C4-2B (cell line): ENCODE data around the gene ALDH16A1.

ENCODE experiments used
- H3K27ac ChIP-seq: fragments of 450-650 bp; 2 replicates; pipeline ENCODE4 v1.5.1; 2017
- ZFX ChIP-seq: fragments of 450-650 bp; IDR thresholded peaks from 2 replicates; pipeline ENCODE4 v1.6.1; 2017
- TF ChIP-seq, protein P1 (sequence below): fragments of 450-650 bp; conservative IDR thresholded peaks from 2 replicates; pipeline ENCODE4 v1.5.1; 2017; ENCODE audit warnings: mild to moderate bottlenecking

Gene ALDH16A1

DNA sequence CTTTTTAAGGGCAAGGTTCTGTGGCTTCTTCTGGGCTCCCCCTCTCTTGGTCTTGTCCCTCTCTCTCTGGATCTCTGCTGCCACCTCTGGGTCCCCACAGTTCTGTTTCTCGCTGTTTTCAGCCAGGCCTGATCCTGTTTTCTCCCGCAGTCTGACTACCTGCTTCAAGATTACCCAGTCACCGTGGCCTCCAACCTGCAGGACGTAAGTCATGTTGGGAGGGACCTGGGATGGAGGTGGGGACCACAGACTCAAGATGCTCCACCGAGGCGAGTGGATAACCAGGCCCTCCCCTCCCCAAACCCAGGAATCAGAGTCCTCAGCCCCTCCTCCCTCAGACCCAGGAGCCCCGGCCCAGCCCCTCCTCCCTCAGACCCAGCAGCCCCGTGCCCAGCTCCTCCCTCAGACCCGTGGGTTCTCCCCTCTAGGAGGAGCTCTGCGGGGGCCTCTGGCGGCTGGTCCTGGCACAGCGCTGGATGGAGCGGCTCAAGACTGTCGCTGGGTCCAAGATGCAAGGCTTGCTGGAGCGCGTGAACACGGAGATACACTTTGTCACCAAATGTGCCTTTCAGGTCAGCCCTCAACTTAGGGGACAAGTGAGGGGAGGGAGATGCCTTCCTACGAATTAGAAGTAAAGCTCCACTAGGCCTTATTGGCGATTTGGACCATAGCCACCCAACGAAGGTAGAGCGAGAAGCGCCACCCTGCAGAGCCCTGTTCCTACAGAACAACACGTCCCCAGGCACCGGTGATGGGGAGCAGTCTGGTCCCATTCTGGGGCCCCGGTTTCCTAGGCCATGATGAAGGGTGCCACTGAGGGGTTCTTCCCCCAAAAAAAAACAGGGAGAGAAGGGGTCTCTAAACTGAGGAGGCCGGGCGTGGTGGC lies 23.2 kb downstream of the ALDH16A1 start:
- H3K27ac ChIP-seq = no peak overlapping the region
- no peak for TF ChIP-seq ZFX
- TF ChIP-seq, protein P1, sequence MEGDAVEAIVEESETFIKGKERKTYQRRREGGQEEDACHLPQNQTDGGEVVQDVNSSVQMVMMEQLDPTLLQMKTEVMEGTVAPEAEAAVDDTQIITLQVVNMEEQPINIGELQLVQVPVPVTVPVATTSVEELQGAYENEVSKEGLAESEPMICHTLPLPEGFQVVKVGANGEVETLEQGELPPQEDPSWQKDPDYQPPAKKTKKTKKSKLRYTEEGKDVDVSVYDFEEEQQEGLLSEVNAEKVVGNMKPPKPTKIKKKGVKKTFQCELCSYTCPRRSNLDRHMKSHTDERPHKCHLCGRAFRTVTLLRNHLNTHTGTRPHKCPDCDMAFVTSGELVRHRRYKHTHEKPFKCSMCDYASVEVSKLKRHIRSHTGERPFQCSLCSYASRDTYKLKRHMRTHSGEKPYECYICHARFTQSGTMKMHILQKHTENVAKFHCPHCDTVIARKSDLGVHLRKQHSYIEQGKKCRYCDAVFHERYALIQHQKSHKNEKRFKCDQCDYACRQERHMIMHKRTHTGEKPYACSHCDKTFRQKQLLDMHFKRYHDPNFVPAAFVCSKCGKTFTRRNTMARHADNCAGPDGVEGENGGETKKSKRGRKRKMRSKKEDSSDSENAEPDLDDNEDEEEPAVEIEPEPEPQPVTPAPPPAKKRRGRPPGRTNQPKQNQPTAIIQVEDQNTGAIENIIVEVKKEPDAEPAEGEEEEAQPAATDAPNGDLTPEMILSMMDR = no peak; the same call in 1 of the 2 replicates

DNA sequence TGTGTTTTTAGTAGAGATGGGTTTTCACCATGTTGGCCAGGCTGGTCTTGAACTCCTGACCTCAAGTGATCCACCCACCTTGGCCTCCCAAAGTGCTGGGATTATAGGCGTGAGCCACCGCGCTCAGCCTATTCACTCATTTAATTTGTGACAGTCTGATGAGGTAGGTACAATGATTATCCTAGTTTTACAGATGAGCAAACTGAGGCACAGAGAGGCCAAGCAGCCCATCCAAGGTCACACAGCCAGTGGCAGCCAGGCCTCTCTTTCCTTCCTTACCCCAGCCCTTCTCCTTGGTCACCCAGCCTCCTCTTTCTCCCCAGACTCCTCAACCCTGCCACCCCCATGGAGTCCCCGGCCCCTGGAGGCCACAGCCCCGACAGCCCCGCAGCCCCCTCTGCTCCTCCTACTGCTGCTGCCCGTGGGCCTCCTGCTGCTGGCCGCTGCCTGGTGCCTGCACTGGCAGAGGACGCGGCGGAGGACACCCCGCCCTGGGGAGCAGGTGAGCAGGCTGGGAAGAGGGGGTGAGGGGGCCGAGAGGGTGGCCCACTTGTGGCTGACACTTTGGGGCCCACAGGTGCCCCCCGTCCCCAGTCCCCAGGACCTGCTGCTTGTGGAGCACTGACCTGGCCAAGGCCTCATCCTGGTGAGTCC lies 27.1 kb downstream of the ALDH16A1 start:
- H3K27ac ChIP-seq = no peak overlapping the region
- TF ChIP-seq, protein P1 = no peak
- TF ChIP-seq ZFX = no peak

DNA sequence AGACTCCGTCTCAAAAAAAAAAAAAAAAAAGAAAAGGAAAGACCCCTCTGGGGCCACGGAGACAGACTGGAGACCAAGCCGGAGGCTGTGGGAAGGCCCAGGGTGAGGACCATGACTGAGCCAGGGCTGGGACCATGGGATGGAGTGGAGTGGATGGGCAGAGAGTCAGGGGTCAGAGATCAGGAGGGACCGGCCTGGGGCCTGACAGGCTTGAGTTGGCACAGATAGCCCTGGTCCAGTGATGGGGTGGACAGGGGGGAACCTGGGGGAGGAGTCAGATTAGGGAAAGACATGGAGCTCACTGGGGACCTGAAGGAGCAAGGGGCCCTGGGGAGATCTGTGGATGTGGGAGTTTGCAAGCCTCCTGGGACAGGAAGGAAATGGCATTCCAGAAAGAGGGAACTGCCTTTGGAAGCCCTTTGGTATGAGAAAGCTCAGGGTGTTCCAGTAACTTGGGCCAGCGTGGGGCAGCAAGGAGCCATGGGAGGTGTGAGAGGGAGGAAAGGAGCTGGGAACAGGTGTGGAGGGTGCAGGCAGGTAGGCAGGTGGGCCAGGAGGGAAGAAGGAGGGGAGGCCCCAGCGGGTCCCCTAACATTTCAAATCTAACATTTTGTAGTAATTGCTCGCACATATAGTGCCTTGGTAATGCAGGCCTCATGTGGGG lies 28.1 kb downstream of the ALDH16A1 start:
- no peak for TF ChIP-seq ZFX
- TF ChIP-seq, protein P1 = no peak
- no peak overlapping the region for H3K27ac ChIP-seq

DNA sequence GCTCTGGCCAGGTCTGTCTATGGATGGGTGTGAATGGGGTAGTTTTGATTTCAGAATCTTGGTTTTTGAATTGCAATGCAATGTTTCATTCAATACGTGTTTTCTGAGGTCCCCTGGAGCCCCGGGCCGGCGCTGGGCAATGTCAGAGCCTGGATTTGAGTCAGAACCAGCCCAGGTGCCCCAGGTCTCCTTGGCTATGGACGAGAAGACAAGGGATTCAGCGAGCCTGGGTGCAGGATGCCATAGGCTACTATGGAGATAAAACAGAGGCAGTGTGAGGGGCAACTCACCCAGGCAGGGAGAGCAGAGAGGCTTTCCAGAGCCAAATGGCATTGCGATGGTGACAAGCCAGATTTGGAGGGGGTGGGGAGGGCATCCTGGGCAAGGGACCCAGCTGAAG lies 33.2 kb downstream of the ALDH16A1 start:
- TF ChIP-seq, protein P1 = no peak
- TF ChIP-seq ZFX = no peak
- no peak overlapping the region; the same call in 1 of the 2 replicates for H3K27ac ChIP-seq

DNA sequence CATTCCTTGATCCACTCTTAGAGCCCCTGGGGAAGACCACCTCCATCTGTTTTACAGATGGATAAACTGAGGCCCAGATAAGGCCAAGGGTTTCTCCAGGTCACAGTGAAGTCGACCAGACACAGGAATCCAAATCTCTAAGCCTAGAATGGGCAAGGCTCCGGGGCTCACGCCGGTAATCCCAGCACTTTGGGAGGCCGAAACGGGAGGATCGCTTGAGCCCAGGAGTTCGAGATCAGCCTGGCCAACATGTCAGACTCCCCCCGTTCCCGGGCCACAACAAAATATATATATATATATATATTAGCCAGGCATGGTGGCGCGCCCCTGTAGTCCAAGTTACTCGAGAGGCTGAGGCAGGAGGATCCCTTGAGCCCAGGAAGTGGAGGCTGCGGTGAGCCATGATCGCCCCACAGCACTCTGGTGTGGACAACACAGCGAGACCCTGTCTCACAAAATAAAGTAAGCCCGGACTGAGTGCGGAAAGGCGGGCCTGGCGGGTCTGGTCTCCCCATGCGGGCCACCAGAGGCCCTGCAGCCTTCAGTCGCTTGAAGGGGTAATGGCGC lies 33.8 kb downstream of the ALDH16A1 start:
- no peak for TF ChIP-seq ZFX
- TF ChIP-seq, protein P1 = no peak
- peak overlapping the region; percentile 97 for H3K27ac ChIP-seq

DNA sequence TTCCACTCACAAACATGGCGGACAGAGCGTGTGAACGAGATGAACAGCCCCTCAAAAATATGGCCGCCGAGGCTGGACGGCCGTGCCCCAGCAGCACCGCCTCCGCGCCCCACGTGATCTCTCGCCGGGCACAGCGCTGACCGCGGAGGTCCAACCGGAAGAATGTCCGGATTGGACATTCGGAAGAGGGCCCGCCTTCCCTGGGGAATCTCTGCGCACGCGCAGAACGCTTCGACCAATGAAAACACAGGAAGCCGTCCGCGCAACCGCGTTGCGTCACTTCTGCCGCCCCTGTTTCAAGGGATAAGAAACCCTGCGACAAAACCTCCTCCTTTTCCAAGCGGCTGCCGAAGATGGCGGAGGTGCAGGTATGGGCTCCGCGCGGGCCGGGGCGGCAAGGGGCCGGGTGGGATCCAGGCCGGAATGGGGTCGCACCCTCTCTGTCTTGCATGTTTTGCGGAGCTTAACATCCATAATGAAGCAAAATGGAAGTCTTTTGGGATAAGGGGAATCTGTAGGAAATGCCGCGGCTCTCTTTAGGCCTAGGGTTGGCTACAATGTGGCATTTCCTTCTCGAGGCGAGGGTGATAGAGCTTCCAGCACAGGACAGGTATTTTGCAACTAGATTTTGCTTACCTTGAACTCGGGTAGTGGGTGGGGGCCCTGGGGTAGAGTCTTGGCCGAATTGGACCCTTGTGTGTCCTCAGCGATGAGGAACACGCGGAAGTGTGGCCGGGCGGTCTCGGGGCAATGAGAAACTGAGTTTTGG lies 34.4 kb downstream of the ALDH16A1 start, which contains the start of gene RPL13A:
RPL13A (plus strand) TSS at position 332 of the 769 bp plus-strand sequence; CDS start at position 354, 22 bp downstream.
- peak; percentile 75; the same call in 1 of the 2 replicates for TF ChIP-seq ZFX
- TF ChIP-seq, protein P1 = no peak
- H3K27ac ChIP-seq = peak within 1 kb of the TSS; percentile 97
